GM08714 (cell line): Measurements from ENCODE around the gene PRIM1.

ENCODE experiments used
- H3K4me3 ChIP-seq: fragments of 200-500 bp; sonication (Bioruptor generic); 2 replicates; pipeline ENCODE4 v1.5.1; 2014; ENCODE audit warnings: mild to moderate bottlenecking, low read length, inconsistent platforms
- ZNF274 ChIP-seq: IDR thresholded peaks from 2 replicates; pipeline ENCODE4 v1.6.1; 2012; ENCODE audit warnings: mild to moderate bottlenecking, low read depth, low read length

Gene PRIM1

DNA sequence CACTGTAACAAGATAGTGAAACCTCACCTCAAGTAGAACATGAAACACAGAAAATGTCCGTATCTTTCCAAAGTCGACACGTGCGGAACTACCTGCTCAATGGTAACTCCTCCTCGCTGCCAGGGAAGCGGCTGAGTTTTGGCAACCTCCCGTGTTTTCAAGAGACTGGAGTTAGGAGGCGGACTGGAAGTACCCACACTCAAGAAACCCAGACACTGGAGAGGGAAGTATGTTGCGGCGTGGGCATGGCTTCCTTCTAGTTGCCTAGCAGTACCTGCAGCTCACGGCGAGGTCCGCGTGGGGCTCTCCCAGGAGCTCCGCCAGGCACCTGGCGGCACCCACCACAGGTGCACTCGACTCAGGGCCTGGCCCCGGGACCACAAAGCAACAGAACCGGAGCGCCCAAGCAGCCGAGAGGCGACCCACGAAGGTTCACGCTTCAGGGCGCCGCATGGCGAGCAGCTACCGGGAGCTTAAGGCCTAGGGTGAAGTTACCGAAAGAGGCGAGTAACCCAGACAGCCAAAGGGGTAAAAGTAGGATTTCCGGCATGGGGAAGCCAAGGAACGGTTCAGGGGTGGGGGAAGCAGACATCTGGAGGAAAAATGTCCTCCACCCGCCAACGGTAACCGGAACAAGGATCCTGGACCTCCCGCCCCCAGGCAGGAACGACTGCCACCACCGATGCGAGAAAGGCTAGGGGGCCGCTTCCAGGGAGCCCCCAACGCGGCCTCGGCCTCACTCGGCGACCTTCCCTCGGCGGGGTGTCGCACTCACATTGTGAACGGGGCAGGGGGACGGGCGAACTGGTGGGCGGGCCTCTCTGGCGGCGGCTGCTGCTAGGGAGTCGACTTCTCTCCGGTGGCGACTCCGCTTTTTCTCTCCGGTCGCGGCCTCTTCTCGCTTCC lies 64.6 kb downstream of the PRIM1 start:
- TF ChIP-seq ZNF274 = no peak
- peak overlapping the region; percentile 96 for H3K4me3 ChIP-seq

DNA sequence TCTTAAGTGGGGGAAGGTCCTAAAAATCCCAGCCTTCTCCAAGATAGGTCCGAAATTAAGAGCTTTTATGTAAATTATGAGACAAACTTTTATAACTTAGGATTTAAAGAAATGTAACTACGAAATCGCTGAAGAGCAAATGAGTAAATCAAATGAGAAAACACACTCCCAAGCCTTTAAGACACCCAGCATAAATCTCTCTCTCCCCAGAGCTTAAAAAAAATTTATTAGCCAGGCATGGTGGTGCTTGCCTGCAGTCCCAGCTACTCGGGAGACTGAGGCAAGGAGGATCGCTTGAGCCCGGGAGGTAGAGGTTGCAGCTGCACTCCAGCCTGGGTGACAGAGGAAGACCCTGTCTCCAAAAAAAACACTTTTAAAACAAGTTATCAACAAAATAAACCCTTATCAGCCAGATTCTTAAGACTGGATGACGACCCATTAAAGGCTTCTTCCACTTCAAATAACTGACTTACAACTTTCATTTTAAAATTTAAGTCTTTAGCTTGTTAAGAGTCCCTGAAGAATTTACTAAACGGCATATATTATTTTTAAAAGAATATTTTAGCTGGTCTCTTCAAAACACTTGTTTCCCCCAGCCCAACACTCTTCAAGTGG lies 67.3 kb downstream of the PRIM1 start:
- no peak for TF ChIP-seq ZNF274
- peak overlapping the region; percentile 96 for H3K4me3 ChIP-seq

DNA sequence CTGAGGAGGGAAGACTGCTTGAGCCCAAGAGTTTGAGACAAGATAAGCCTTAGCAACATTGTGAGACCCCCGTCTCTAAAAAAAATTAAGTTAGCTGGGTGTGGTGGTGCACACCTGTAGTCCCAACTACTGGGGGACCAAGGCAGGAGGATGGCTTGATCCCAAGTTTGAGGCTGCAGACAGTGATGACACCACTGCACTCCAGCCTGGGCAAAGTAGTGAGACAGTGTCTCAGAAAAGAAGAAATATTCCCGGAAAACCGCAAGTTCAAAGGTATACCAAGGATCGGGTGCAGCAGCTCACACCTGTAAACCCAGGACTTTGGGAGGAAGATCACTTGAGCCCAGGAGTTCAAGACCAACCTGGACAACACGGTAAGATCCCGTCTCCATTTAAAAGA lies 69.8 kb downstream of the PRIM1 start:
- no peak overlapping the region for H3K4me3 ChIP-seq
- TF ChIP-seq ZNF274 = no peak
